GM23338 (cell line): ENCODE results near the gene JAG1.

Source experiments
- CREB1 ChIP-seq: fragments of 250-450 bp; sonication (Bioruptor Pico); IDR thresholded peaks from 2 replicates; pipeline ENCODE4 v1.5.0; 2020; ENCODE audit warnings: low read depth, mild to moderate bottlenecking, moderate library complexity
- EZH2 ChIP-seq: fragments of 200-600 bp; sonication (generic); IDR thresholded peaks from one replicate; pipeline ENCODE4 v1.8.0; 2017; ENCODE audit warnings: antibody characterized with exemption, mild to moderate bottlenecking, low read depth; ENCODE audit not compliant: unreplicated experiment
- EZH2phosphoT487 ChIP-seq: fragments of 200-600 bp; sonication (generic); IDR thresholded peaks from one replicate; pipeline ENCODE4 v1.8.1; 2018; ENCODE audit warnings: antibody characterized with exemption; ENCODE audit not compliant: unreplicated experiment
- POLR2AphosphoS5 ChIP-seq: IDR thresholded peaks from 2 replicates; pipeline ENCODE4 v1.6.1; 2016; ENCODE audit warnings: antibody characterized with exemption, low read depth
- TF ChIP-seq, protein P1 (sequence below), 2 experiments: fragments of 200-600 bp in 1 of 2; sonication (generic) in 1 of 2; conservative IDR thresholded peaks; 2 replicates each; pipeline versions ENCODE4 v1.5.1 to v1.6.1; 2016 to 2017; ENCODE audit warnings: antibody characterized with exemption in 2 of 2, low read depth in 2 of 2, mild to moderate bottlenecking in 2 of 2, moderate library complexity in 1 of 2
- TF ChIP-seq, protein P2 (sequence below): IDR thresholded peaks from one replicate; pipeline ENCODE4 v1.6.1; 2018; ENCODE audit warnings: antibody characterized with exemption; ENCODE audit not compliant: unreplicated experiment

DNA sequence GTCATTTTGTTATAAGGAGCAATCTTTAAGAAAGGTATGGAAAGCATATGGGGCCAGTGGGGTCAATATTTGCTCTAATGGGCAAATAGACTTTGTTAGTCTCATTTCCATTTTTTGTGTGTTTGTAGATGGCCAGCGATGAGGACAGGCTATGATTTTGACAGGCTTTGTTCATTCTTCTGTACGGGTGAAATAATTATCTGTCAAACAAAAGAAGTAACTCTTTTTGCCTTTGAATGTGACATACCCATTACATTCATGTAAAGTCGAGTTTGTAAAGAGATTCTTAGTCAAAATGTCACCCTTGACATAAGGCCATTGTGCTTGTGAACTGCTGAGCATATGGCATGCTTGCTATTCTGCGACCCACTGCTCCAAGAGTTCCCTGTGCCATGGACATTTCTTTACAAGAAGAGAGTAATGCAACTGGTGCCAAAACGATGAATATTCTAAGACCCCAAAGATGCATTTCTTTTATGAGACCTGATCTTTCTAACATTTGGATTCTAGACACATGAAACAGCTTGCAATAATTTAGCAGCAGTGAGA, 38.2 kb upstream of the JAG1 start:
- no peak for TF ChIP-seq CREB1 (CRISPR knock-in tag)
- TF ChIP-seq, protein P1, sequence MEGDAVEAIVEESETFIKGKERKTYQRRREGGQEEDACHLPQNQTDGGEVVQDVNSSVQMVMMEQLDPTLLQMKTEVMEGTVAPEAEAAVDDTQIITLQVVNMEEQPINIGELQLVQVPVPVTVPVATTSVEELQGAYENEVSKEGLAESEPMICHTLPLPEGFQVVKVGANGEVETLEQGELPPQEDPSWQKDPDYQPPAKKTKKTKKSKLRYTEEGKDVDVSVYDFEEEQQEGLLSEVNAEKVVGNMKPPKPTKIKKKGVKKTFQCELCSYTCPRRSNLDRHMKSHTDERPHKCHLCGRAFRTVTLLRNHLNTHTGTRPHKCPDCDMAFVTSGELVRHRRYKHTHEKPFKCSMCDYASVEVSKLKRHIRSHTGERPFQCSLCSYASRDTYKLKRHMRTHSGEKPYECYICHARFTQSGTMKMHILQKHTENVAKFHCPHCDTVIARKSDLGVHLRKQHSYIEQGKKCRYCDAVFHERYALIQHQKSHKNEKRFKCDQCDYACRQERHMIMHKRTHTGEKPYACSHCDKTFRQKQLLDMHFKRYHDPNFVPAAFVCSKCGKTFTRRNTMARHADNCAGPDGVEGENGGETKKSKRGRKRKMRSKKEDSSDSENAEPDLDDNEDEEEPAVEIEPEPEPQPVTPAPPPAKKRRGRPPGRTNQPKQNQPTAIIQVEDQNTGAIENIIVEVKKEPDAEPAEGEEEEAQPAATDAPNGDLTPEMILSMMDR (conservative IDR thresholded peaks at IDR 0.05; ENCODE audit: low read depth in 2 of 2), result no peak
- no peak for TF ChIP-seq POLR2AphosphoS5
- TF ChIP-seq, protein P2, sequence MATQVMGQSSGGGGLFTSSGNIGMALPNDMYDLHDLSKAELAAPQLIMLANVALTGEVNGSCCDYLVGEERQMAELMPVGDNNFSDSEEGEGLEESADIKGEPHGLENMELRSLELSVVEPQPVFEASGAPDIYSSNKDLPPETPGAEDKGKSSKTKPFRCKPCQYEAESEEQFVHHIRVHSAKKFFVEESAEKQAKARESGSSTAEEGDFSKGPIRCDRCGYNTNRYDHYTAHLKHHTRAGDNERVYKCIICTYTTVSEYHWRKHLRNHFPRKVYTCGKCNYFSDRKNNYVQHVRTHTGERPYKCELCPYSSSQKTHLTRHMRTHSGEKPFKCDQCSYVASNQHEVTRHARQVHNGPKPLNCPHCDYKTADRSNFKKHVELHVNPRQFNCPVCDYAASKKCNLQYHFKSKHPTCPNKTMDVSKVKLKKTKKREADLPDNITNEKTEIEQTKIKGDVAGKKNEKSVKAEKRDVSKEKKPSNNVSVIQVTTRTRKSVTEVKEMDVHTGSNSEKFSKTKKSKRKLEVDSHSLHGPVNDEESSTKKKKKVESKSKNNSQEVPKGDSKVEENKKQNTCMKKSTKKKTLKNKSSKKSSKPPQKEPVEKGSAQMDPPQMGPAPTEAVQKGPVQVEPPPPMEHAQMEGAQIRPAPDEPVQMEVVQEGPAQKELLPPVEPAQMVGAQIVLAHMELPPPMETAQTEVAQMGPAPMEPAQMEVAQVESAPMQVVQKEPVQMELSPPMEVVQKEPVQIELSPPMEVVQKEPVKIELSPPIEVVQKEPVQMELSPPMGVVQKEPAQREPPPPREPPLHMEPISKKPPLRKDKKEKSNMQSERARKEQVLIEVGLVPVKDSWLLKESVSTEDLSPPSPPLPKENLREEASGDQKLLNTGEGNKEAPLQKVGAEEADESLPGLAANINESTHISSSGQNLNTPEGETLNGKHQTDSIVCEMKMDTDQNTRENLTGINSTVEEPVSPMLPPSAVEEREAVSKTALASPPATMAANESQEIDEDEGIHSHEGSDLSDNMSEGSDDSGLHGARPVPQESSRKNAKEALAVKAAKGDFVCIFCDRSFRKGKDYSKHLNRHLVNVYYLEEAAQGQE, result no peak
- no peak for TF ChIP-seq EZH2
- no peak for TF ChIP-seq EZH2phosphoT487
